HG03280 (cell line): ENCODE measurements around the gene EPX.

Source experiments
- ATAC-seq: cut with Tn5 transposase; IDR thresholded peaks from one replicate; pipeline ENCODE4 v1.9.1; 2021; ENCODE audit warnings: mild to moderate bottlenecking, moderate library complexity; ENCODE audit not compliant: unreplicated experiment

The EPX gene

DNA sequence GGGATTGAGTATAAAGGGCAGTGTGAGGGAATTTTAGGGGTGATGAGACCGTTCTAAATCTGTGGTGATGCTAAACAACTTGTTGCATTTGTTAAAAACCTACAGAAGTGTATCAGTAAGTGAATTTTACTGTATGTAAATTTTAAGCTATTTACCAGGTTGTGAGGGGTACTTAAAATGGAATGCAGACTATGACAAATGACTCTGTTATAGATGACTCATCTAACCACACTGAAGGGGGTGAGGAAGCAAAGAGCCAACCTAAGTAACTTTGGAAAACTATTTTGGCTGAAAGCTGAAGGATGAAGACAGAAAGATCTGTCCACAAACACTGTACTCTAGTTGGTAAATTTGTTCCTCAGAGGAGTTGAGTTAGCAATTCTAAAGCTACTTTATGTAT, 31.8 kb downstream of the EPX start:
- ATAC-seq = no peak

GRCh38 chr17:58227733-58228132, 35.2 kb downstream of the EPX start:
- no peak for ATAC-seq

- ATAC-seq = no peak
Observed at GRCh38 chr17:58228679-58229078, 36.2 kb downstream of the EPX start.

DNA sequence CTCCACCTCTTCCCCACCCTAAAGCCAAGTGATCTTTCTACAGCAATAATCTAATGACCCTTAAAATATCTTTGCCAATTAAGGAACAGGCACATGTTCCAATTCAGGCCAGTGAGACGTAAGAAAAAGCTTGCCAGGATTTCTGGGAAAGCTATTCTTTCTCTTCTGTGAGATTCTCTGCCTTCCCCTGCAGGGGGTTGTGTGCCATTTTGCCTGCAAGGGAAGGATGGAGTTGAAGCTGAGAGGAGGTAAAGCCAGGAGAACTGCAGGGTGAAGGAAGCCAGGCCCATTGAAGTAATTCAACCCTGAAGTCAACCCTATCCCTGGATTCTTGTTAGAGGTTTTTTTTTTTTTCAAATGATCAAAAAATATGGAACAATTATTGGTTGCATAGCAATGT, 36.9 kb downstream of the EPX start:
- ATAC-seq = no peak

DNA sequence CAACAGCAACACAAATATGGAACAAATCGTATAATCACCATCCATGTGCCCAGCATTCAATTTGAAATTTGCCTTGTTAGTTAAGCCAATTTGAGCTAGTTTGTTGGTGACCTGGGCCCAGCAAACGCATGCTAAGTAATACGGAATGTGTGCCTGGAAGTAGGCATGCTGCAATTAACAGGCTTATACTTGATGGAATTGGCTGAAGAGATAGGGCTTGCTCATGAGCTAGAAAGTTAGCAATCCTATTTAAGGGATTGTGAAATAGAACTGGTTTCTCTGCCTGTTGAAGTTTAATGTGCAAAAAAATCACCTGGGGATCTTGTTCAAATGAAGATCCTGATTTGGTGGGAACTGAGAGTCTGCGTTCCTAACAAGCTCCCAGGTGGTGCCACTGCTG, 37.4 kb downstream of the EPX start:
- no peak for ATAC-seq

GRCh38 chr17:58231641-58232040, 39.1 kb downstream of the EPX start:
- ATAC-seq = no peak

DNA sequence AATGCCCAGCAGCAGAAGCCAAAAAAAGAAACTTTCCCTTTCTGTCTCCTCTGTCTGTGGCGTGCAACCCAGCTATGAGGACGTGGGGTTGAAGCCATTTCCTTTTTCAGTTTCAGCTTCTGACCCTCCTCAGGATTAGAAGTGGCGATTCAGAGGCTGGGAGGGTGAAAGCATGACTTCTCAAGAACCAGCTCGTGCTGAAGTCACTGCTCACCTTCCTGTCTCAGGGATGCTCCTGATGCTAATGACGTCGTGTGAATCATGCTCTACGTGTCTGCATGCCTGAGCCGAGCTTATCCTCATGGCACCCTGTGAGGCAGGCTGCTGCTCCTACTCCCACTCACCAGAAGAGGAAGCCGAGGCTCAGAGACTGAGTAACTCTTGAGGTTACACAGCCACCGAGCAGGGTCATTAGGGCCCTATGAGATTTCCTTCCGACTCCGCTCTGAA, 40.2 kb downstream of the EPX start:
- ATAC-seq = peak; percentile 64

DNA sequence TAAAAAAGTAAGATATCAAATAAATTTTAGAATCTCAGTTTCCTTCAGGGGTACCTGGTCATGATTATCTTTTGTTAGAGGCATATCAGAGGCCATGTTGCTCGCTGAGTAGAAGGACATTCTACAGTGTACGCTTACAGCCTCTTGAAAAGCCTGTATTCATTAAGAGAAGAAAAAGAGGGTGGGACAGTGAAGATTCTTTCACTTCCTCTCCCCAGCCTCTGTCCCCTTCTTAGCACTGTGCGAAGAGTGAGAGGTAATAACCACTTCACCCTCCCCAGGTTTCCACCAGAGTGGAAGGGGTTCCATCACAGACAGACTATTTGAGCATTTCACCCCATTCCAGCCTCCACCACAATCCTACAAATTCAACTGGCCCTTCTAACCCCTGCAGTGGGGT, 41.0 kb downstream of the EPX start:
- ATAC-seq = peak; percentile 49

DNA sequence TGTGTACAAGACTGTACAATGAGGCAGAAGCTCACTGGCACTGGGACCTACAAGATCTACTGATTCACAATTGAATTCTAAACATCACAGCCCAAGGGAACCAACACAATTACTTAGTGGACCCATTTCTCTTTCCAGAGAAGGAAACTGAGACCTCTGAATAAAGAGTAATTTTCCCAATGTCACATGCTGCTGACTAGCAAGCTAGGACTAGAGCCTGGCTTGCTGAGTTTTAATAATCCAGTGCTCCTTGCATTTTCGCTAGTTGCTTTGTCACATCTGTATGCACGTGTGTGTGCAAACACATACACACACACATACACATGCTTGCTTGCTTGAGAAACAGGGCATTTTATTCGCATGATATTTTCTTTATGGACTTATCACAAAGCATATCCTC, 42.0 kb downstream of the EPX start:
- no peak for ATAC-seq

DNA sequence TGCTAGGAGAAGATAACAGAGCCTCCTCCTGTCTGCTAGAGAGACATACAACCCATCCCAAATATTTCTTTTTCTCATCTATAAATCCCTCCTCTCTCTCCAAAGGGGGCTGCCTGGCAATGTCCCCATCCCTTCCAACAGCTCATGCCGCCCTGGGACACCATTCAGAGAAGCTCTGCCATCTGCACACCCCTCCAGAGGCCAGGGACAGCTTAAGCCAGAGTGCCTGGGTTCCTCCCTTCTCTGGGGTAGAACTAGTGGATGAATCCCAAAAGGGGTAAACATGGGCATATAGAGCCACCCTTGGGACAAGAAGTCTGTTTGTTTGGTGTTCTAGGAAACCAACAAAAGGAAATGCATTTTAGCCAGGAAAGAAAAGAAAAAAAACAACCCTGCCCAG, 43.3 kb downstream of the EPX start:
- no peak for ATAC-seq

DNA sequence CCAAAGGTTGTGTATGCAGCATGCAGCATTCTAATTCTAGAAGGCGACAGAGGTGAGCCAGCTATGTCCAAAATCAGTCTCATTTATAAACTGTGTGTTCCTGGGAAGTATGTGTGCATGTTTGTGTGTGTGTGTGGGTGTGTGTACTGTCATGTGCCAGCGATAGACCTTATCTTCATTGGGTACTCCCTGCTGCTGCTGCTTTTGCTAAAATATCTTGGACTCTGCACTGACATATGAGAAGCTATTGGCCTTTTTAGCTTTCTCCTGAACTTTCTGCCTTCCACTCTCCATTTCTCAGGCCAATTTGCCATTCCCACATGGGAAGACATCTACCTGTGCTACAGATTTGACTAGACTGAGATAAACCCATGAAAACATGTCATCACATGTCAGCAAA, 43.9 kb downstream of the EPX start:
- no peak for ATAC-seq

DNA sequence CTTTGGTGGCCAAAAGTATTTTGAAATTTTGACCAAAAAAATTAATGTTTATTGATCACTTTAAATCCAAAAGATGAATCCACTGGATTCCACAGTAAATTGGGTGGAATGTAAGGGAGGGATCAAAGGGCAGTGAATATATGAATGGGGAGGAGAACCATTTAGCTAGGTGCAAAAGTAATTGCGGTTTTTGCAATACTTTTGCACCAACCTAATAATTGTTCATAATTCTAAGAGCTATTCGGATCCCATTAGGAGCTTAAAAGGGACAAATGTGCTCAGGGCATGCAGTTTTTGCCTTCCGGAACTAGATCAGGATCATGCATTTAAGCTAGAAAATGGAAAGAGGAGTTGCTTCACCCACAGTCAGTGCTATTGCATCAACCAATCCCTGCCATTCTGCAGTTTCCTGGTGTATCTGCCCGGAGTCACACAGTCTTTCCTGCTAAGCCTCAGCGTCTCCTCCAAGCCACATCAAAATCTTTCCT, 45.7 kb downstream of the EPX start, which contains the start of gene LPO:
Gene LPO, plus strand, starts transcription at position 438 of the 488 bp plus-strand sequence. CDS start 4,396 bp downstream, outside the sequence.
- no peak for ATAC-seq

GRCh38 chr17:58239987-58240386, 47.5 kb downstream of the EPX start:
- ATAC-seq = no peak

- no peak for ATAC-seq
Observed at GRCh38 chr17:58242171-58242784, 49.8 kb downstream of the EPX start.

DNA sequence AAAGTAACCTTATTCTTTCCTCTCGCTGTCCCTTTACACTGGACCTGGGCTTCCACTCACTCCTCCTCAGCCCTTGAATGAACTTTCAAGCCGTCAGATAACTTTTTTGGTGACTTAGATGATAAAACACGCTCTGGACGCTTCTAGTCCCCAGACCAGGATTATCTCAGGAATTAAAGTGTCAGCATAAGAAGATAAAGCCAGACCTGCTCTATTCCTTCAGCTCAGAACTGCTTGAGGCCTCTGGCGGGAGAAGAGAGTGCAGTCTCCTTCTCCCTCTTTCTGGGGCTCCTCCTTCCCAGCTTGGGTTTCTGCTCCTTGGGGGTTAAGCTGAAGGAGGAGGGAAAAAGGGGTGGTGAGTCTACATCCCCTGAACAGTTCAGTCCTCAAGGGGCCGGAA, 52.4 kb downstream of the EPX start:
- no peak for ATAC-seq

- ATAC-seq = no peak
Observed at GRCh38 chr17:58245428-58246103, 53.0 kb downstream of the EPX start.

DNA sequence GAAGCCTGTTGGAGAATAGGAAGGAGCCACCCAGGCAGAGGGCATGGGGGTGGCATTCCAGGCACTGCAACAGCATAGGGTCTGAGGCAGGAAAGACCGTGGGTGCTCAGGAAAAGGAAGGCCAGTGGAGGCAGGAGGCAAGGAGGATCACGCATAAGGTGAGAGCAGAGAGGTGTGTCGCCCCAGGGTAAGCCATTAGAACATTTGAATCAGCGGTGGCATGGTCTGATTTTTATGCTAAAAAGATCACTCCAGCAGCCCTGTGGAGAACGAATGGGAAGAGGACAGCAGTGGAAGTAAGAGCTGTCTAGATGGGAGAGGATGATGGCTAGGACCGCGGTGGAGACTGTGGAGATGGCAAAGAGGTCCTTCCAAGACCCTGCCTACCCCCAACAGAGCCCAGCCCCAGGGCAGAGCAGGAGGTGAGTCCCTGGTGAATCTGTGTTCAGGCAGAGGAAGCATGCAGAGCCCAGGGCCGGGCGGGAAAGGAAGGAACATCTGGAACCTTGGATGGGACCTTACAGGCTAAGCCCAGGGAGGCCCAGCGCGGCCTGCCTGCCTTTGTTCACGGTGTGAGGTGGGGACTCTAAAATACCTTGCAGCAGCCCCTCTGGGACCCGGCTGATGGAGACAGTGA, 53.7 kb downstream of the EPX start:
- ATAC-seq = no peak

DNA sequence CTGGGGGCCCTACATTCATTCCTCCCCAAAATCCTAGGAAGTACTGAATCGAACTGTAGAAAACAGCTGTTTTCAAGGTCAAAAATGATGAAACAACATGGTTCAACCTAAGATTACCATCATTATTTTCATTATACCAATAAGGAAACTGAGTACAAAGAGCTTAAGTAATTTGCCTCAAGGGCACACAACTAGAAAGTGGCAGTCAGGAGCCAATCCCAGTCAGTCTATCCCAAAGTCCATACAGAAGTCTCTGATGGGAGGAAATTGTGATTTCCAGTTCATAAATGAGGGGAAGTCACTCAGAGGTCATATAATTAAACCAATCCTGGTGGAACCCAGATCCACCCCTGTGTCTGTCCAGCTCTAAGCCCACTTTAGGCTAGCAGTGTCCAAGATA, 54.3 kb downstream of the EPX start:
- no peak for ATAC-seq

DNA sequence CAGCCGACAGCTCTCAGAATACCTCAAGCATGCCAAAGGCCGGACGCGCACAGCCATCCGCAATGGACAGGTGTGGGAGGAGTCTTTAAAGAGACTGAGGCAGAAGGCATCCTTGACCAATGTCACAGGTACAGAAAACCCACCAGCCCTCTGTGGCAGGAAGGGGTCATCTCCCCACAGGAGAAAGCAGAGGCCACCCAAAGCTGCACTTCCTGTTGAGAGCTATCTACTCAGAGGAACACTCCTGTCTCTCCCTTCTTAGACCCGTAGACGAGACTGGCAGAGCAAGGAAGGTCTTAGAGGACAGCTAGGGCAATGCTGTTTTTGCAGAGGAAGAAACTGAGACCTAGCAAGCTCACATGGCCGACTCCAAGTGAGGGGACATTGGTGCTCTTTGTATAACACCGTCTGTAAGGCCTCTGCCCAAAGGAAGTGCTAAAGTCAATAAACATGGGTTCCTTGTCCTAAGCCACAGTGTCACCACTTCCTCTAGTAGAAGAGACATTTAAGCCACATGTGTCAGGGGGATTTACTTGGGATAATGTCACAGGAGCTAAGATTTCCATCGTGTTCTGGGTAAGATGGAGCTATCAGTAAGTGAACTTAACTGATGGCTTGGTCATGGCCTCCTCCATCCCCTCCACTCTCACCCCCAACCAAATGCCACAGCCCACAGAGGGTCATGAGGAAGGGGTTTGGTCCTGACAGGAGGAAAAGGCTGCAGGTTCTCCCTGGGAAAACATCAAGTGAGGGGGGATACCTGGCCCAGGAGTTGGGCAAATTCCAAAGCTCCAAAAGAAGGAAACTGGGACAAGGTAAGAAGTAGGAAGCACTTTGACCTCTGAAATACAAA, 55.2 kb downstream of the EPX start:
- no peak for ATAC-seq

GRCh38 chr17:58248955-58249269, 56.4 kb downstream of the EPX start:
- no peak for ATAC-seq
